ENCODE data around the gene DMBT1. TPM values are rescaled to one million over a fixed set of nuclear protein-coding genes. Genes with fewer than 3 reads are reported as not detected.

DMBT1 gene
- total and polyA plus RNA-seq, 2 donors from 2014 or later, result 0.06 TPM; not detected in 1

GRCh38 chr10:122674781-122675180, 114.2 kb downstream of the DMBT1 start:
- no peak for FAIRE-seq
- intact Hi-C loops (cut with DNase I), result no loop called here
- no peak overlapping the region for H3K9ac ChIP-seq (ENCODE audit: low read length in 3 of 3)
- H3K9me3 ChIP-seq (ENCODE audit: control insufficient read depth in 2 of 3, insufficient read depth in 1 of 3, low read length in 3 of 3), result no peaks in the 10 kb centered on the region
- no peaks in the 10 kb centered on the region for H3K36me3 ChIP-seq (ENCODE audit: control insufficient read depth in 2 of 3, insufficient read depth in 3 of 3, low read length in 3 of 3)
- no peak overlapping the region for H3K27ac ChIP-seq (ENCODE audit: low read depth in 2 of 2, low read length in 2 of 2)
- H3K4me3 ChIP-seq (ENCODE audit: low read length in 3 of 3), result no peak overlapping the region
- no peaks in the 10 kb centered on the region for H3K27me3 ChIP-seq (ENCODE audit: control insufficient read depth, insufficient read depth, low read length)
- TF ChIP-seq CTCF (IDR thresholded peaks at IDR 0.05; ENCODE audit: borderline replicate concordance, extremely low read depth, insufficient read depth), result no peak
- H3K4me1 ChIP-seq (ENCODE audit: control insufficient read depth in 2 of 3, insufficient read depth in 2 of 3, low read depth in 1 of 3, low read length in 3 of 3), result no peaks in the 10 kb centered on the region
- DNase-seq, result no peak

- Histone ChIP-seq H3K27ac (ENCODE audit: low read depth in 2 of 2, low read length in 2 of 2) (no peak overlapping the region), H3K4me3 (ENCODE audit: low read length in 3 of 3) (no peak overlapping the region), H3K9ac (ENCODE audit: low read length in 3 of 3) (no peak overlapping the region), H3K36me3 (ENCODE audit: control insufficient read depth in 2 of 3, insufficient read depth in 3 of 3, low read length in 3 of 3) (no peaks in the 10 kb centered on the region), H3K27me3 (ENCODE audit: control insufficient read depth, insufficient read depth, low read length) (no peaks in the 10 kb centered on the region), H3K9me3 (ENCODE audit: control insufficient read depth in 2 of 3, insufficient read depth in 1 of 3, low read length in 3 of 3) (no peaks in the 10 kb centered on the region), H3K4me1 (ENCODE audit: control insufficient read depth in 2 of 3, insufficient read depth in 2 of 3, low read depth in 1 of 3, low read length in 3 of 3) (no peaks in the 10 kb centered on the region)
- FAIRE-seq, result no peak
- no peak for DNase-seq
- intact Hi-C loops (cut with DNase I), result no loop called here
- no peak for TF ChIP-seq CTCF (IDR thresholded peaks at IDR 0.05; ENCODE audit: borderline replicate concordance, extremely low read depth, insufficient read depth)
These were observed 114.7 kb downstream of the DMBT1 start for GRCh38 chr10:122675278-122675677.

- no peak overlapping the region for H3K9ac ChIP-seq (ENCODE audit: low read length in 3 of 3)
- H3K27ac ChIP-seq (ENCODE audit: low read depth in 2 of 2, low read length in 2 of 2), result no peak overlapping the region
These were observed 117.7 kb downstream of the DMBT1 start for GRCh38 chr10:122678266-122678665.

More at GRCh38 chr10:122678266-122678665, 117.7 kb downstream of the DMBT1 start:
- Histone ChIP-seq H3K27me3 (ENCODE audit: control insufficient read depth, insufficient read depth, low read length) (no peaks in the 10 kb centered on the region), H3K4me1 (ENCODE audit: control insufficient read depth in 2 of 3, insufficient read depth in 2 of 3, low read depth in 1 of 3, low read length in 3 of 3) (no peaks in the 10 kb centered on the region), H3K9me3 (ENCODE audit: control insufficient read depth in 2 of 3, insufficient read depth in 1 of 3, low read length in 3 of 3) (no peaks in the 10 kb centered on the region), H3K36me3 (ENCODE audit: control insufficient read depth in 2 of 3, insufficient read depth in 3 of 3, low read length in 3 of 3) (no peaks in the 10 kb centered on the region), H3K4me3 (ENCODE audit: low read length in 3 of 3) (no peak overlapping the region)
- DNase-seq (no peak), FAIRE-seq (no peak)
- TF ChIP-seq CTCF (IDR thresholded peaks at IDR 0.05; ENCODE audit: borderline replicate concordance, extremely low read depth, insufficient read depth), result no peak
- intact Hi-C loops (cut with DNase I), result no loop called here
